IPS-18c (cell line): ENCODE data around the gene TMEM144.

Source experiments
- H3K4me3 ChIP-seq: 2 replicates; pipeline ENCODE4 v1.7.0; 2013; ENCODE audit warnings: low read depth, mild to moderate bottlenecking, low read length, moderate library complexity; ENCODE audit not compliant: insufficient read depth
- H3K9me3 ChIP-seq: one replicate; pipeline ENCODE4 v1.6.1; 2013; ENCODE audit warnings: mild to moderate bottlenecking, low read length, moderate library complexity; ENCODE audit not compliant: control insufficient read depth, insufficient read depth

TMEM144 gene

DNA sequence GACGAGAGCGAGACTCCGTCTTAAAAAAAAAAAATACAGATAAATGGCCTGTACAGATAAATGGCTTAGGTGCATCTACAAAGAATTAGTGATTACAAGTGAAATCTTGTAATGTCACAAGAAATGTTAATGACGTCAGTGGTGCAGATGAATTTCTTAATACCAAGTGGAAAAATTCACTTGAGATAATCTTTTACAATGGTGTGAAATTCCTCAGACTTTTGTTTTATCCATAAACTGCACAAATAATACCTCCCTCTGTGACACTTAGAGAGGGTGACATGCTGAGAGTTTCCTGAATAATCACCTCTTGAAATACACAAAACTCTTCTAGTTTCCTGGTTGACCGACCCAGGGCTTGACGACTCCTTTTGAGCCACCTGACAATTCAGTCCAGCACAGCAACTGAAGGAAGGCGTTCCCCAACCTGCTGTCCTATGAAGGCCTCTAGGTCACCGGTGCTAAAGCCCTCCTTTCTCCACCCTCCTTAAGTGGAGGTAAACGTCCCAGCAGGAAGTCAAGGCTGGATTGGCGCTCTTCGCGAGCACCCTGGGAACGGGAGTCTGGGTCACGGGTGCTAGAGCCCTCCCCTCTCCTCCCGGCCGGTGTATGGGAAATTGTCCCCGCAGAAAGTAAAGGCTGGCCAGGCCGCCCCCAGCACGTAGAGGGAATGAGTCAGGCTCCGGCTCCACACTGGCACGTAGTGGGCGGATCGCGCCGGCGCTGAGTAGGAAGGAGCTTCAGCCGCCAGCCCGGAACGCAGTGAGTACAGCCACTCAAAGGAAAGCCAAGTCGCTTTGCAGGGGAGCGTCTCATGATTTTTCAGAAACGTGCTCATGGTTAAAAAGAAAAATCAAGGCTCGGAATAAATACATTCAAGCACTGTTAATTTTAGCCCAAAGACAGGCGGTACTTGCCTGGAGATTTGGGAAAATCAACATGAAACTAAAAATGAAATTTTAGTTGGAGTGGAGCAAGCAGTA is at the start of gene TMEM144:
TMEM144 (plus strand) TSS at position 662 of the 983 bp plus-strand sequence. CDS start 2,182 bp downstream, outside the sequence.
- Histone ChIP-seq H3K4me3 (peak within 1 kb of the TSS; percentile 40; the same call in 1 of the 2 replicates), H3K9me3 (no peaks in the 10 kb centered on the region)

DNA sequence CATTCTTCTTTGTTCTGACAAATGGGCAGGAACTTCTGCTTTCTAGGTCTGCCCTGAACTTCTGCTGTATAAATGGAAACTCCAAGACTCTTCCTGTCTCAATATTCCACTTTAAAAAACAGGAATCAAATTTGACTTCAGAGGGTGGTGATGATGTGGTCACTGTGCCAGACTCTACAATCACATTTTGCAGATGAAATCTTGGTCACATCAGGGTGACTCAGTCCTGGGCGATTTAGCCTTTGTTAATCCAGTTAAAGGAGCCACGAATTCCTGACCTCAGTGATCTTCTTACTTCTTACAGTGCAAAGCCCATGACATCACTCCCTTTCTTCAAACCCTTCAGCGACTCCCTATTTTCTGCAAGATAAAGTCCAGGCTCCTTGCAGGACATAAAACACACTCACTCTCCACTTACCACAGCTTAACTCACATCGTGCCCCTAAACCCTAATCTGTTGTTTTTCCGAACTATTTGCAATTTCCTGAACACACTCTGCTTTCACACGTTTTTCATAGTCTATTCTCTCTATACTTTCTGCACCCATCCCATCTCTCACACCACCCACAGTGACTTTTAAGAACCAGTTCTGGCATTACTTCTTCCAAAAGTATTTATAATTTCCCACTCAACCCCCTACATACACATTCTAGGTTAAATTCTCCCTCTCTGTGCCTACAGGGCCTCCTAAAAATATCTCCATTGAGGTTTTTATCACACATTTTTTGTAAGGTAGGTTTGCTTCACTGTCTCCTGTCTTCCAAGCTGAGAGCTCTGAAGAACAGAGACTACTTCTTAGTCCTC is 48.5 kb upstream of the TMEM144 start:
- H3K4me3 ChIP-seq: no peak overlapping the region
- no peaks in the 10 kb centered on the region for H3K9me3 ChIP-seq

DNA sequence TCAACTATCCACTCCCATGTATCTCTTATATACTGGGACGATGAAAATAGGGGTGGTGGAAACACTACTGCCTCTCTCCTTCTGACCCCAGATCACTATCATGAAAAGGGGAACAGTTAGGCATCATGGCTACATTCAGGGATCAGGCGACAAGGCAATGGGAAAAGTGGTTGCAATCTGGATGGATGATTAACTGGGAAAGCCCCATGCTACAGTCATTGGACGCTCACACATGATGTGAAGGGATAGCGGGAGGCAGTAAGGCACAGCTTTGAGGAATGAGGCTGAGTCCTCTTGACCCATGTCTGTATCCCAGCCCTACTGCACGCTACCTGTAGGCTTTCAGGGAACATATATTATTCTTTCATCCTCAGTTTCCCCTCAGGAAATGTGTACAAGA is 47.7 kb upstream of the TMEM144 start:
- H3K9me3 ChIP-seq: no peaks in the 10 kb centered on the region
- H3K4me3 ChIP-seq: no peak overlapping the region

GRCh38 chr4:158163941-158164767 is 46.1 kb upstream of the TMEM144 start:
- Histone ChIP-seq H3K4me3 (no peak overlapping the region), H3K9me3 (no peaks in the 10 kb centered on the region)

DNA sequence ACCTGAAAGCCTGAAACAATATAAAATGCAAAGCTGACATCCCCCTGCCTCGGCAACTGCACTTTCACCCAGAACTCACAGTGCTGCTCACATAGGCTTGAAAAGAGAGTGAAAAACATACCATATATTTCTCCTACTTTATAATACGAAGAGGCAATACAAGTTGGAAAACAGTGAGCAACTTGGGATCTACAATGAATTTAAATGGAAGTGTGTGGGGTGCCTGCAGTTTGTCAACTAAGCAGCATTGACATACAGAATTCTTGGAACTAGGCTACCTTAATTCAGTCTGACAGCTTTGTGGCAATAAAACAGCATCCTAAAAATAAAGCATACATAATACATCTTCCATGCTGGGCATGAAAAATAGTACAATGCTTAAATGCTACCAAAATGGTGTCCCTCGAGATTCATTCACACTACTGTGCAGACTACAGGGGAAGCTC is 45.5 kb upstream of the TMEM144 start:
- Histone ChIP-seq H3K9me3 (no peaks in the 10 kb centered on the region), H3K4me3 (no peak overlapping the region)

- no peaks in the 10 kb centered on the region for H3K9me3 ChIP-seq
- no peak overlapping the region for H3K4me3 ChIP-seq
Observed at GRCh38 chr4:158166701-158167100, 43.6 kb upstream of the TMEM144 start.

- no peak overlapping the region for H3K4me3 ChIP-seq
Observed at GRCh38 chr4:158168606-158169005, 41.7 kb upstream of the TMEM144 start.

GRCh38 chr4:158169506-158169905 is 40.8 kb upstream of the TMEM144 start:
- no peak overlapping the region for H3K4me3 ChIP-seq
- no peaks in the 10 kb centered on the region for H3K9me3 ChIP-seq

More at GRCh38 chr4:158168606-158169005, 41.7 kb upstream of the TMEM144 start:
- H3K9me3 ChIP-seq: no peaks in the 10 kb centered on the region

GRCh38 chr4:158169931-158170690 is 40.2 kb upstream of the TMEM144 start:
- Histone ChIP-seq H3K9me3 (no peaks in the 10 kb centered on the region), H3K4me3 (no peak overlapping the region)

- Histone ChIP-seq H3K4me3 (no peak overlapping the region), H3K9me3 (no peaks in the 10 kb centered on the region)
Observed at GRCh38 chr4:158170691-158171561, 39.4 kb upstream of the TMEM144 start.

- H3K4me3 ChIP-seq: no peak within 1 kb of the TSS
Observed at GRCh38 chr4:158172261-158173258, 37.7 kb upstream of the TMEM144 start, which contains the start of gene GASK1B. TSS of gene GASK1B (minus strand) at chr4:158173025. CDS start at chr4:158171375, 1,650 bp downstream.

DNA sequence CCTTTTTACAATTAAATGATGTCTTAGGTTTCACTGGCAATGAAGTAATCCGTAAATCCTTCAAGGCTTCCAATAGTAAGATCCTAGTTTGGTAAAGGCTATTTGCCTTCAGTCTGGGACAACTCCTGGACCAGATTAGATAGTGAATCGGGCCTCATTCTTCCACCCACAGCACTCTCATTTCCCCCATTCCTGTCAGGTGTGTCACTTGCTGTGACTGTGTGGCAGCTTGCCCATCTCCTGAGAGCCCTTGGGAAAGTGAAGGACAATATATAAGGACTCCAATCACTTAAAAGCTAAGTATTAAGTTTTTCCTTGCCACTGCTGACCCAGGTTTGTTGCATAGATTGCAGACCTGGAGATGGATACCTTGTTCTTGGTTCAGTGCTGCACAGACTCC is 34.2 kb upstream of the TMEM144 start:
- Histone ChIP-seq H3K4me3 (no peak overlapping the region), H3K9me3 (no peaks in the 10 kb centered on the region)

More at GRCh38 chr4:158172261-158173258, 37.7 kb upstream of the TMEM144 start, which contains the start of gene GASK1B:
- H3K9me3 ChIP-seq: no peaks in the 10 kb centered on the region

- Histone ChIP-seq H3K4me3 (no peak overlapping the region), H3K9me3 (no peaks in the 10 kb centered on the region)
Observed at GRCh38 chr4:158176776-158177175, 33.5 kb upstream of the TMEM144 start.

GRCh38 chr4:158179465-158179864 is 30.8 kb upstream of the TMEM144 start:
- no peaks in the 10 kb centered on the region for H3K9me3 ChIP-seq
- H3K4me3 ChIP-seq: no peak overlapping the region
